Measurements from ENCODE around the gene BACE2.
"Not testable (repeated sequence)": the region's sequence is repeated elsewhere in the genome, so short reads cannot be mapped to it uniquely, and the experiment has no call there.

BACE2 gene

DNA sequence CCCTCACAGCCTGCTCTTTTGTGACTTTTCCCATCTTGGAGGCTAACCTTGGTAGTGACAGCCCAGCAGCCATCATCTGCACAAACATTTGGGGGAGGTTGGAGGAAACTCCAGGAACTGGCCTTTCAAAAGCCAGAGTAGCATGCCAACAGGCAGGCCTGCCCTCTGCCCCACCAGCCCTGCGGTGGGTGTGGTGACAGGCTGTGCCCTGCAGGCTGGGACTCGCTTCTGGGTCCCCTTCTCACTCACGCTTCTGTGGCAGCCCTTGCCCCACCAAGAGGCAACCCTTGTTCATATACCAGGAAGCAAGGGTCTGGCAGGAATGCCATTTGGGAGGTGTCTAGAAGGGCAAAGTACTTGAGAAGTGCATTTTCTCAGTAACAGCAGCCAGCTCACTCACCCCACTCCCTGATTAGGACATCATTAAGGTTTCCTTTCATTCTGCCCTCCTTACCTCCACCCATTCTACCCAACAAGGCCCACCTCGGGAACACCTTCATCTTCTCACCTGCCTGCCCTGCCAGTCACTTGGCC, 127.8 kb downstream of the BACE2 start:
- TF ChIP-seq, protein P1, sequence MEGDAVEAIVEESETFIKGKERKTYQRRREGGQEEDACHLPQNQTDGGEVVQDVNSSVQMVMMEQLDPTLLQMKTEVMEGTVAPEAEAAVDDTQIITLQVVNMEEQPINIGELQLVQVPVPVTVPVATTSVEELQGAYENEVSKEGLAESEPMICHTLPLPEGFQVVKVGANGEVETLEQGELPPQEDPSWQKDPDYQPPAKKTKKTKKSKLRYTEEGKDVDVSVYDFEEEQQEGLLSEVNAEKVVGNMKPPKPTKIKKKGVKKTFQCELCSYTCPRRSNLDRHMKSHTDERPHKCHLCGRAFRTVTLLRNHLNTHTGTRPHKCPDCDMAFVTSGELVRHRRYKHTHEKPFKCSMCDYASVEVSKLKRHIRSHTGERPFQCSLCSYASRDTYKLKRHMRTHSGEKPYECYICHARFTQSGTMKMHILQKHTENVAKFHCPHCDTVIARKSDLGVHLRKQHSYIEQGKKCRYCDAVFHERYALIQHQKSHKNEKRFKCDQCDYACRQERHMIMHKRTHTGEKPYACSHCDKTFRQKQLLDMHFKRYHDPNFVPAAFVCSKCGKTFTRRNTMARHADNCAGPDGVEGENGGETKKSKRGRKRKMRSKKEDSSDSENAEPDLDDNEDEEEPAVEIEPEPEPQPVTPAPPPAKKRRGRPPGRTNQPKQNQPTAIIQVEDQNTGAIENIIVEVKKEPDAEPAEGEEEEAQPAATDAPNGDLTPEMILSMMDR (IDR thresholded peaks at IDR 0.05; ENCODE audit: low read depth, low read length), result no peak
- DNase-seq (ENCODE audit: extremely low read depth, low read depth), result no peak

DNA sequence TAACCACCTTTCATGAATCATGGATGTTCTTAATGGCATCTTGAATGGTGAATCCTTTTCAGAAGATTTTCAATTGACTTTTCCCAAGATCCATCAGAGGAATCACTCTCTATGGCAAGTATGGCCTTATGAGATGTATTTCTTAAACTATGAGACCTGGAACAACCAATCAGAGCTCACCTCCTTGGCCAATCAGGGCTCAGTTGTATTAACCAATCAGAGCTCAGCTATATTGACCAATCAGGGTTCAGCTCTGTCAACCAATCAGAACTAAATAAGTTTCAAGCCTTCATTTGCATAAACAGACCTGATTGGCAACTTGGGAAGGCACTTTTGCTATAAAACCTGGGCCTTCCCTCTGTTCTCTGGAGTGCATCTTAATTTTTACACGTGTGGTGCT, 135.0 kb downstream of the BACE2 start:
- no peak for DNase-seq (ENCODE audit: extremely low read depth, low read depth)
- TF ChIP-seq, protein P1 (IDR thresholded peaks at IDR 0.05; ENCODE audit: low read depth, low read length), result no peak

- no peak for DNase-seq (ENCODE audit: extremely low read depth, low read depth)
- TF ChIP-seq, protein P1 (IDR thresholded peaks at IDR 0.05; ENCODE audit: low read depth, low read length), result no peak
Observed at GRCh38 chr21:41304068-41304720, 136.2 kb downstream of the BACE2 start.

DNA sequence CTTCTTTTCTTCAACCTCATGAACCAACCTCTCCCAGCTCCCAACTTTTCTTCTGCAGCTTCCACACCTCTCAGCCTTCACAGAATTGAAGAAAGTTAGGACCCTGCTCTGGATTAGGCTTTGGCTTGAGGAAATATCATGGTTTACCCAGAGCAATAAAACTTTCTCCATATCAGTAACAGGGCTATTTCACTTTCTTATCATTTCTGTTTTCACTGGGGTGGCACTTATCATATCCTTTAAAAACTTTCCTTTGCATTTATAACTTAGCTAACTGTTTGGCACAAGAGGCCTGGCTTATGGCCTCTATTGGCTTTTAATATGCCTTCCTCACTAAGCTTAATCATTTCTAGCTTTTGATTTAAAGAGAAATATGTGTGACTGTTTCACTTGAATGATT, 139.3 kb downstream of the BACE2 start:
- TF ChIP-seq, protein P1 (IDR thresholded peaks at IDR 0.05; ENCODE audit: low read depth, low read length), result no peak
- DNase-seq (ENCODE audit: extremely low read depth, low read depth), result no peak

GRCh38 chr21:41313285-41314164, 145.6 kb downstream of the BACE2 start:
- DNase-seq (ENCODE audit: extremely low read depth, low read depth), result not testable (repeated sequence)

- TF ChIP-seq, protein P1 (IDR thresholded peaks at IDR 0.05; ENCODE audit: low read depth, low read length), result no peak
- DNase-seq (ENCODE audit: extremely low read depth, low read depth), result no peak
Observed at GRCh38 chr21:41315726-41316125, 147.8 kb downstream of the BACE2 start.

GRCh38 chr21:41316200-41317062, 148.5 kb downstream of the BACE2 start, which contains the start of gene FAM3B:
Gene FAM3B (plus strand): TSS chr21:41316801. CDS start chr21:41316880, 79 bp downstream.
- DNase-seq (ENCODE audit: extremely low read depth, low read depth), result no peak
- TF ChIP-seq, protein P1 (IDR thresholded peaks at IDR 0.05; ENCODE audit: low read depth, low read length), result no peak

Measured in AG09319 (cell line).